GM10847 (cell line): ENCODE data around the gene TNFRSF19.

ENCODE experiments used
- POLR2A ChIP-seq: IDR thresholded peaks from 2 replicates; pipeline ENCODE4 v1.6.1; 2011; ENCODE audit not compliant: insufficient read length; ENCODE audit errors: extremely low read depth

TNFRSF19 gene

GRCh38 chr13:23628765-23629565, 58.8 kb downstream of the TNFRSF19 start:
- TF ChIP-seq POLR2A = no peak

- no peak for TF ChIP-seq POLR2A
Measured at GRCh38 chr13:23629566-23630272, 59.5 kb downstream of the TNFRSF19 start.

- TF ChIP-seq POLR2A = no peak
Measured at GRCh38 chr13:23630349-23631093, 60.3 kb downstream of the TNFRSF19 start.

- TF ChIP-seq POLR2A = no peak
Measured at GRCh38 chr13:23631311-23632047, 61.3 kb downstream of the TNFRSF19 start.

GRCh38 chr13:23632048-23632582, 61.9 kb downstream of the TNFRSF19 start:
- no peak for TF ChIP-seq POLR2A

GRCh38 chr13:23632741-23633140, 62.5 kb downstream of the TNFRSF19 start:
- TF ChIP-seq POLR2A = no peak

GRCh38 chr13:23634897-23635296, 64.7 kb downstream of the TNFRSF19 start:
- no peak for TF ChIP-seq POLR2A

GRCh38 chr13:23636360-23636759, 66.1 kb downstream of the TNFRSF19 start:
- TF ChIP-seq POLR2A = no peak

- TF ChIP-seq POLR2A = no peak
Measured at GRCh38 chr13:23637829-23638228, 67.6 kb downstream of the TNFRSF19 start.

GRCh38 chr13:23639674-23640073, 69.5 kb downstream of the TNFRSF19 start:
- TF ChIP-seq POLR2A = no peak

GRCh38 chr13:23642110-23642509, 71.9 kb downstream of the TNFRSF19 start:
- no peak for TF ChIP-seq POLR2A

- no peak for TF ChIP-seq POLR2A
Measured at GRCh38 chr13:23643338-23644125, 73.3 kb downstream of the TNFRSF19 start.

- no peak for TF ChIP-seq POLR2A
Measured at GRCh38 chr13:23644126-23644419, 73.9 kb downstream of the TNFRSF19 start.

- TF ChIP-seq POLR2A = no peak
Measured at GRCh38 chr13:23644527-23645138, 74.4 kb downstream of the TNFRSF19 start.
